NCI-H82 treated with DMSO at 0.1 percent for 48 hours (cell line): Measurements from ENCODE around the gene GNAQ.
A peak's percentile ranks its signal among the peaks of the same experiment; 100 is the strongest.

ENCODE experiments used
- DNase-seq: peaks from one replicate; lab custom pipeline; 2025; ENCODE audit not compliant: unreplicated experiment; lab: John Stamatoyannopoulos, UW

The GNAQ gene

GRCh38 chr9:77975036-77975435 lies 56.6 kb downstream of the GNAQ start:
- no peak for DNase-seq

DNA sequence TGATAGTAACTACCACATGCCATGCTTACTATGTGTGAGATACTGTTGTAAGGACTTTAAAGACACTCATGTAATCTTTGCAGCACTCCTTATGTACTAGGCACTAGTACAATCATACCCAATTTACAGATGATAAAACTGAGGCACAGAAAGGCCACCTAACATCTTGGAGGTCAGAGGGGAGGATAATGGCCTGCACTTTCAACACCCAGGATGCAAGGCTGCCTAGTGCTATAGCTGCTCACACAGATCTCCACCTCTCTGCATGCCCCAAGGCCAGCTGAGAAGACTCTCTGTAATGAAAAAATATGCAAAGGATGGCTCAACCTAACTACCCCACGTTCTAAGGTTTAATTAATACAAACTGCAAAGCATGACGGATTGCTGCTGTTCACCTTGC lies 57.2 kb downstream of the GNAQ start:
- no peak for DNase-seq

DNA sequence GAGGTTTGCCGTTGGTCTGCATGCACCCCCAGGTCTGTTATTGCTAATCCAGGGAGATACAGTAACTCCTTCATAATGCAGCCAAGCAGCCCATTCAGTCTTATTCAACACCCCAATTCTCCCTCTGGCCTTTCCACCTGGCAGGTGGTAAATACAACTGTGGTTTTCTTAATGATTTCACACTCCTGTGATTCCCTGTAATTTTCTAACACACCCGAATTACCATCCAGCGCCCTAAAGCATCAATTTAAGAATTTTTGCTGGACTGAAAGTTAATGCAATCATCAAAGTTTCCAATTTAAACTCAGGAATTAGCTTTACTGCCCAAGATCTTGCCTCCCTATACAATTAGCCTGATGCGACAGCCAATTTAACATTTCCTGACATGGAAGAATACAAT lies 62.5 kb downstream of the GNAQ start:
- no peak for DNase-seq

DNA sequence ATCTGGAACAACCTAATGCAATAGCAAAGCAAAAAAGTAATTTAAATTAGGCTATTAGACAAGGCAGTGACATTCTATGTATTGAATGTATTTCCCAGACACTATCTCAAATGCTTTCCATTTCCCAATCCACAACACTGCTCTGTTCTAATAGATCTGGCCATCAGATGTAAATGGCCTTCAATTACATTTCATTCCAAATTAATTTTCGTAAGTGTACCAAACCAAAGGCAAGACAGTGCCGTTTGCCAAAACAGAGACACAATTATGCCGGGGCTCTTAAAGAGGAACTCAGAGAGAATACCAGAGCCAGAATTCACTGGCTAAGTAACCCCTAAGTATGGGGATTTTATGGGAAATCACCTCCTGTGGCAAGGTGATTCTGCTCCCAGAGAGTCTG lies 63.1 kb downstream of the GNAQ start:
- DNase-seq, result no peak

DNA sequence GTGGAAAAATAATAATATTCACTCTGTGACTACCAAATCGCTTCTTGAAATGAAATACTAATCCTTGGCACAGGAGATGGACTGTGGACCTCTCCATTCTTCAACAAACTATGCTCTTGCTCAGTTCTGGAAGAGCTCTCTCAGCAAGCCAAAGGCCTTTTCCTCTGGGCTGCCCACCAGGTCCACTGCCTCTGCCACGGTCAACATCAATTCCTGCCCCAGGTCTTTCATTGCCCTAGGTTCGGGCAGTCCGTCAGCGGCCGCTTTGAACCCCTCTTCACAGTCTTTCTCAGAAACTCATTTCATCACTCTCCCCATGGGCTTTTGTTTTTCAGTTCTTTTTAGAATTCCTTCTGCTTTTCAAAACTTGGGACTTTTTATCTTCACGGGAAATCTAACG lies 64.9 kb downstream of the GNAQ start:
- no peak for DNase-seq

DNA sequence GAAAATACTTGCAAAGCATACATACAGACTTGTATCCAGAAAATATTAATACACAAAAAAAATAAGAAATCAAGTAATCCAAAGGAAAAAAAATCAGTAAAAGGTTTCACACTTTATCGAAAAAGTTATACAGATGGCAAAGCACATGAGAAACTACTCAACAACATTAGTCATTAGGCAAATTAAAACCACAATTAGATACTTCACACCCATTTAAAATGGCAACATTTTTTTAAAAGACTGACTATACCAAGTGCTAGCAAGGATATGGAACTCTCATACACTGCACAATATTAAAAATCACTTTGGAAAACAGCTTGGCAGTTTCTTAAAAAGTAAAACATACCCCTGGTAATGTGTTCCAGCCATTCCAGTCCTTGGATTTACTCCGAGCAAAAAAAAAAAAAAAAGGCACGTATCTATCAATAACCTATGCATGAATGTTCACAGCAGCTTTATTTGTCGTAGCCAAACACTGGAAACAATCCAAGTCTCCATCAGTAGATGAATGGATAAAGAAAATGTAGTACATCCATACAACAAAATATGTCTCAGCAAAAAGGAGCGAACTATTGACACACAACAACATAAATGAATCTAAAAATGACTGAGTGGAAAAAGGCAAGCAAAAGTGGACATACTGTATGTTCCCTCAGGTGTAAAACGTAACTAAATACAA lies 66.0 kb downstream of the GNAQ start:
- no peak for DNase-seq

DNA sequence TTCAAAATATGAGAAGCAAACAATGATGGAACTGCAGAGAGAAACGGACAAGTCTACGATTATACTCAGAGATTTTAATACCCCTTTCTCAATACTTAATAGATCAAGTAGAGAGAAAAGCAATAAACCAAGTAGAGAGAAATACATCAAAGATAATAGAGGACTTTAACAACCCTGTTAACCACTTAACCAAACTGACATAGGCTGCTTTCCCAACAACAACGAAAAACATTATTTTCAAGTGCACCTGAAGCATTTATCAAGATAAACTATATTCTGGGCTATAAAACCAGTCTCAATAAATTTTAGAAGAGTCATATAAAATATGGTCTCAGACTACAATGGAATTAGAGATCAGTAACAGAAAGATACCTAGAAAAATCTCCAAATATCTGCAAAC lies 67.4 kb downstream of the GNAQ start:
- DNase-seq, result no peak

DNA sequence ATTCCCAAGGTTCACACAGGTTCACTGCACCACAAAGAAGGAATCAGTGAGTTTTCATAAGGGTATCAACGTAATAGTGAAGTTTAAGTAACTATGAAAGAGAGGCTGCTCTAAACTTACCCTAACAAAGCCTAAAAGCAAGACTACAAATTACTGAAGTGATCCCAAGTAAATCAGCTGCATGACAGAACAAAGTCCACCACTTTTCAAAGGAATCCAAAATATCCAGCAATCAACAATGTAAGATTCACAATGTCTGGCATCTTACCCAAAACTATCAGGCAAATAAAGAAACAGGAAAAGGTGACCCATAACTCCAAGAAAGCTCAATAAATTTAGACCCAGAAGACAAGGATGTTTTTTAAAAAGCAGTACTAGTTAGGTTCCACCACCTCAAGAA lies 70.1 kb downstream of the GNAQ start:
- no peak for DNase-seq

DNA sequence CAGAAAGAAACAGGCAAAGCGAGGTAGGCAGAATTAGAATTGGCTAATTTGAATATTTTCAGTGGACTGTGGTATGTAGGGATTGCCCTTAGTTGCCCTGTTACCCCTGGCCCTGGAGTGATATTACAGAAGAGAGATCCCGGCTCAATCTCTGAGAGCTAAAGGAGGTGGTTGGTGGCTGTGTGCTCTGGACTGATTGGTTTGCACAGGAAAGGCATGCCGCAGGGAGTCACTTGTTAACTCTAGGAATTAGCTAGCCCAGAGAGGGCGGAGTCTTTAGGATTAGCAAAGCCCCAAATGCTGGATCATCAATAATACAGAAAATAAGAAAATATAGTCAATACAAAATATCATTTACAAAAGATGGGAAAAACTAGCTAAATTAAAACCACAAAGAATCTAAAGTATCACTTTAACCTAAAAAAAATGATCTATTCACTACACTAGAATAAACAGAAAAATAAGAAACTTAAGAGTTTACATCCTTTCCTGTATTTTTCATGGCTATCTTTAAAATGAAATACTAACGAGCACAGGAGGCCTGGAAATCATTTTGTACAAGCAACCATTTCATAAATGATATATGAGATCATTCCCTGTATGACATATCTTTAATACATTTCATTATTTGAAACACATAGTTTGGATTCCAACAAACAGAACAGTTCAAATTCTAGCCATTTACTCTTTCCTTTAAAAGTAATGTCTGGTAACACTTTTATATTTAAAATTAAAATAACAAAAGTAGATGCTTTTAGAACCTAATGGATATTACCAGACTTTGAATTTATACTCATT lies 71.1 kb downstream of the GNAQ start:
- no peak for DNase-seq

- DNase-seq, result no peak
These were observed 71.8 kb downstream of the GNAQ start for GRCh38 chr9:77959803-77960202.

GRCh38 chr9:77957652-77958051 lies 74.0 kb downstream of the GNAQ start:
- DNase-seq, result no peak

GRCh38 chr9:77956555-77956954 lies 75.1 kb downstream of the GNAQ start:
- no peak for DNase-seq

DNA sequence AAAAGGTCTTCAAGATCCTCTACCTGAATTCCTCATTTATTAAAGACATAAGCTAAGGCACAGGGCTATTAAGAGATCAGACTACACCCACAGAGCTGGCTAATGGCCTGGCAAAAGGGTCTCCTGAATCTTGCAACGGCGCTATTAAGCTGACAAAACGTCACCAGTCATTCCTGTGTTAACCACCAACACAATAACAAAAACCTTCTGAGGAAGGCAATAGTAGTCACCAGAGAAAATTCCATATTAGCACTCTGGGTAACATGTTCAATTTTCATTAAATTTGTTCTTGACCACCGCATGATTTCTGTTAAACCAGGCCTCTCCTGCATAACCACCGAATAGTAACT lies 77.0 kb downstream of the GNAQ start:
- no peak for DNase-seq

DNA sequence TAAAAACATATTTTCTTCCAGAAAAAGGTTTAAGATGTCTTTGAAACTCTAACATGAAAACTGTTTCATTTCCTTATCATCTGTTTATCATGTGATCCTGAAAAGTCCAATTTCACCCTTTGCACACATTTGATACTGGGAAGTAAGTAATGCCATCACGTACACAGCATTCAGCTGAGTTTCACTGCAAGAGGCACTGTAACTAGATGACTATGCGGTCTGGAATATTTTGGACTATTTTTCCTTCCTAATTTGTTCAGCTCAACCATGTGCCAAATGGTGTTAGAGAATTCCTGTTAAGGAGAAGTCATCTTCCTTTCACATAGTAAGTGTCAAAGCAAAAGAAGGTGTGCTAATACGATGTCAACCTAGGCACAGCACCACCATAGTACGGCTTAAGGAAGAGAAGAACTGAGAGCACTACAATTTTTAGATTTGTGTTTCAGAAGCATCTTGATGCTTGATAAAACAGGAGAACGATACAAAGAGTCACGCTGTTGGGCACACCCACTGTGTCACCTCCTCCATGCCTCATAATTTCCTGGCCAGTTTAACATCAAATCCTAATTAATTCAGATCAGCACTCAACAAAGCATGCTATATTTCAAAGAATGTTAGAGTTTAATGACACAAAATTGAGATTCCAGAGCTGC lies 77.5 kb downstream of the GNAQ start:
- no peak for DNase-seq

DNA sequence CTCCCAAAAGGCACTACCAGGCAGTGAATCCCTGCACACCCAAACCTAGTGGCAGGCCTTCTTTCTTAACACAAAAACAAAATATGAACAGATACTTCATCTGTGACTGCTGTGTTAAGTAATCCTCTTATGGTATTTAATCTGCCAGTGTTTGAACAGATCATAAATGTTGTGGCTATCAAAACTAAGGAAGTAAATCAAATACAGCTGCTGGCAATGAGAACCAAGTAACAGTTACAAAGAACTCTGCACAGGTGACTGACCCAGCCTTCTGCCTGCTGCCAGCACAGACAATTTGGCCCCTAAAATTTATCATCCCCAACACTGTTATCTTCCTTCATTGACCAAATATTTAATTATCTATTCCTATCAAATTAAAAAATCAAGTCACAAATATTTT lies 78.0 kb downstream of the GNAQ start:
- no peak for DNase-seq

GRCh38 chr9:77952635-77953328 lies 78.8 kb downstream of the GNAQ start:
- no peak for DNase-seq

- DNase-seq, result no peak
These were observed 80.2 kb downstream of the GNAQ start for GRCh38 chr9:77951369-77951768.

GRCh38 chr9:77949751-77950436 lies 81.7 kb downstream of the GNAQ start:
- DNase-seq, result peak; percentile 22

- no peak for DNase-seq
These were observed 84.0 kb downstream of the GNAQ start for GRCh38 chr9:77947651-77948050.

GRCh38 chr9:77946969-77947620 lies 84.5 kb downstream of the GNAQ start:
- DNase-seq, result peak; percentile 38

DNA sequence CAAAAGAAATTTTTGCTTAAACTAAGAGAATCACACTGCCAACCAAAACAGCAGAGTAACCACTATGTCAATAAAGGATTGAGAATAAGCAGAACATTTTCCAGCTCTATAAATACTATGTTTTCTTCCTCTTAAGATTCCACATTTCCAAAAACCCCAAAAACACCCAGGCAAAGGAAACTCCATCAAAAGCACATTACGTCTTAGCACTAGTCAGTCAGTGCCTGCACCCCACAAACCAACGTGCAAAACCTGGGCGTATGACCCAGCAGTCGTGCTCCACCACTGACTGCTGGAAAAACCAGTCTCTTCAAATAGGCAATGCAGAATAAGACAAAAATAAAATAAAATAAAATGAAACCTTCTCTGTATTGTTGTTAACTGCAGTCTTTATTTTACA lies 85.3 kb downstream of the GNAQ start:
- no peak for DNase-seq
